Caco-2 (cell line): ENCODE measurements around the gene HTRA3. TPM values are rescaled to one million over a fixed set of nuclear protein-coding genes. Genes with fewer than 3 reads are reported as not detected.
A peak's percentile ranks its signal among the peaks of the same experiment; 100 is the strongest.

Experiments used
- BruUV-seq: library from RNA; stranded (reverse); fragments of 400-500 nt; replicated peaks from 2 replicates; lab custom pipeline; 2021; lab: Mats Ljungman, UMichigan
- CTCF ChIA-PET: fragments of 300-600 bp; sonication (Branson Sonifier 250); formaldehyde crosslinking; loops from one replicate; lab custom pipeline; 2022; ENCODE audit warnings: antibody characterized with exemption; lab: Charles Lee
- POLR2A ChIA-PET: fragments of 300-600 bp; sonication (Branson Sonifier 250); formaldehyde crosslinking; loops from one replicate; lab custom pipeline; 2022; ENCODE audit warnings: antibody characterized with exemption; lab: Charles Lee
- DNase-seq, 2 experiments: peaks; one replicate each; pipeline versions ENCODE4 v3.0.0 to v3.0.0-alpha.2; 2020 to 2022
- H3K27me3 ChIP-seq: replicated peaks from 2 replicates; pipeline ENCODE4 v1.6.0; 2011; ENCODE audit warnings: low read length; ENCODE audit not compliant: control insufficient read depth, insufficient read depth
- H3K36me3 ChIP-seq: 2 replicates; pipeline ENCODE4 v1.5.1; 2011; ENCODE audit warnings: low read length; ENCODE audit not compliant: control insufficient read depth, insufficient read depth
- H3K4me1 ChIP-seq: fragments of 250-450 bp; sonication (Bioruptor Pico); 2 replicates; pipeline ENCODE4 v1.5.1; 2020; ENCODE audit warnings: mild to moderate bottlenecking
- H3K4me3 ChIP-seq: 2 replicates; pipeline ENCODE4 v1.5.1; 2011; ENCODE audit warnings: low read depth, mild to moderate bottlenecking, control low read depth, low read length
- H3K9me3 ChIP-seq: fragments of 250-450 bp; sonication (Bioruptor Pico); 2 replicates; pipeline ENCODE4 v1.5.1; 2020; ENCODE audit warnings: mild to moderate bottlenecking, moderate library complexity
- H3K27ac Mint-ChIP-seq: one replicate; pipeline ENCODE4 v1.8.0; 2022; ENCODE audit warnings: mixed read lengths; ENCODE audit not compliant: unreplicated experiment
- H3K27me3 Mint-ChIP-seq: one replicate; pipeline ENCODE4 v1.8.0; 2022; ENCODE audit warnings: mixed read lengths; ENCODE audit not compliant: insufficient read depth, unreplicated experiment
- H3K36me3 Mint-ChIP-seq: one replicate; pipeline ENCODE4 v1.8.0; 2022; ENCODE audit warnings: mild to moderate bottlenecking, mixed read lengths; ENCODE audit not compliant: insufficient read depth, unreplicated experiment
- H3K4me1 Mint-ChIP-seq: one replicate; pipeline ENCODE4 v1.8.0; 2022; ENCODE audit warnings: low read depth, mixed read lengths; ENCODE audit not compliant: unreplicated experiment
- H3K4me3 Mint-ChIP-seq: one replicate; pipeline ENCODE4 v1.8.0; 2022; ENCODE audit warnings: mild to moderate bottlenecking, moderate library complexity, mixed read lengths; ENCODE audit not compliant: unreplicated experiment
- H3K9me3 Mint-ChIP-seq: one replicate; pipeline ENCODE4 v1.8.0; 2022; ENCODE audit warnings: mixed read lengths; ENCODE audit not compliant: unreplicated experiment
- intact Hi-C: fragments of 100-400 bp; cut with micrococcal nuclease; formaldehyde crosslinking; loops from one replicate; pipeline ENCODE4 v1.10.0; 2022; ENCODE audit not compliant: unreplicated experiment
- total RNA-seq: library from RNA; stranded (reverse); gene quantifications from 2 replicates; pipeline ENCODE4 v1.2.3, GENCODE V29; 2022
- TF ChIP-seq, protein P1 (sequence below), 2 experiments: fragments of 200-600 bp in 1 of 2; IDR thresholded peaks; 1 replicate in 1 of 2; 2 replicates in 1 of 2; pipeline versions ENCODE4 v1.5.1 to v1.8.0; 2011 to 2022; ENCODE audit warnings: antibody characterized with exemption in 1 of 2, control low read depth in 1 of 2, inconsistent platforms in 1 of 2, low read depth in 1 of 2, low read length in 1 of 2, mild to moderate bottlenecking in 1 of 2, moderate library complexity in 1 of 2; ENCODE audit not compliant: insufficient read depth in 1 of 2, severe bottlenecking in 1 of 2, unreplicated experiment in 1 of 2

Gene HTRA3
- total RNA-seq, 1 experiment from 2014 or later = 0.66 TPM

DNA sequence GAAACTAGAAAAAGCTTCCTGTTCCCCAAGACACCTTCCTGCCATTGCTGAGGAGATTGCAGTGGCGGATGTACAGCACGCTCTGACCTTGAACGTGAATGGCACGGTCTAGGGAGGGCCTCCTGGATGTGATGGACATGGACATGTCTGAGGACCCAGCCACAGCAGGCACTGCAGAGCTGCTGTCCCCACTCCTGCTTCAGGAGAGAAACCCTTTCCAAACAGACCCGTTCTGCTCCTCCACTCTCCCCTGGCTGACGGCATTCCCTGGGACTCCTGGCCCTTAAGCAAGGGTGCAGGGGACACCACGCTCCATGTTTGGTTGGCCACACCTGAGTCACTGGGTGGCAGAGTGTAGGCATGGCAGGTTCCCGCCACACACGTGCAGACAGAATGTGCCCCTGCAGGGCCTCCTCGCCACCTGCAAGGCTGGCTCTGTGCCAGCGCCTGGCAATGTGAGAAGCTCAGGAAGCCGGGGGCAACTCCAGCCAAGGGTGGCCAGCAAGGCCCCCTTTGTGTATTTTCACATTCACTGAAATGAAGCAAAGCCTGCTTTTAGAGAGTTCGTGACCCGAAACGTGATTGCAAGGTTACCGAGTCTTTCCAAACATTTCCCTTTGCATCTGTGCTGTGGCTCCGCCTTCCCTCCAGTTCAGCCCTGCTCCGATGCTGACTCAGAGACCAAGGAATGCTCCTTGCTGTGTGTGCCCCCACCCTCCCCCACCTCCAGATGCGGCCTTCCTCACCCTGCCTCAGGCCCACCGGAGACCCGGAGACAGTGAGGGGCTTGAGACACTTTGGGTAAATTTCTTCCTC lies 46.1 kb downstream of the HTRA3 start:
- Histone ChIP-seq H3K36me3 (no peaks in the 10 kb centered on the region), H3K4me1 (peaks cover 12% of the 10 kb centered on the region), H3K4me3 (no peak overlapping the region), H3K27me3 (no peaks in the 10 kb centered on the region), H3K9me3 (no peaks in the 10 kb centered on the region)
- DNase-seq = peak; percentile 56 to 60
- Mint-ChIP-seq H3K9me3 (no peaks in the 10 kb centered on the region), H3K27me3 (no peaks in the 10 kb centered on the region), H3K4me3 (no peak overlapping the region), H3K36me3 (peaks cover 5% of the 10 kb centered on the region), H3K27ac (peak overlapping the region; percentile 61), H3K4me1 (peaks cover 14% of the 10 kb centered on the region)
- BruUV-seq = no TSS peak
- ChIA-PET POLR2A (no interaction called here), CTCF (interaction anchor here (0.6 kb wide), 1 partner anchor 54 kb away, joined by 3 read pairs; no protein-coding TSS in a partner anchor)
- TF ChIP-seq, protein P1, sequence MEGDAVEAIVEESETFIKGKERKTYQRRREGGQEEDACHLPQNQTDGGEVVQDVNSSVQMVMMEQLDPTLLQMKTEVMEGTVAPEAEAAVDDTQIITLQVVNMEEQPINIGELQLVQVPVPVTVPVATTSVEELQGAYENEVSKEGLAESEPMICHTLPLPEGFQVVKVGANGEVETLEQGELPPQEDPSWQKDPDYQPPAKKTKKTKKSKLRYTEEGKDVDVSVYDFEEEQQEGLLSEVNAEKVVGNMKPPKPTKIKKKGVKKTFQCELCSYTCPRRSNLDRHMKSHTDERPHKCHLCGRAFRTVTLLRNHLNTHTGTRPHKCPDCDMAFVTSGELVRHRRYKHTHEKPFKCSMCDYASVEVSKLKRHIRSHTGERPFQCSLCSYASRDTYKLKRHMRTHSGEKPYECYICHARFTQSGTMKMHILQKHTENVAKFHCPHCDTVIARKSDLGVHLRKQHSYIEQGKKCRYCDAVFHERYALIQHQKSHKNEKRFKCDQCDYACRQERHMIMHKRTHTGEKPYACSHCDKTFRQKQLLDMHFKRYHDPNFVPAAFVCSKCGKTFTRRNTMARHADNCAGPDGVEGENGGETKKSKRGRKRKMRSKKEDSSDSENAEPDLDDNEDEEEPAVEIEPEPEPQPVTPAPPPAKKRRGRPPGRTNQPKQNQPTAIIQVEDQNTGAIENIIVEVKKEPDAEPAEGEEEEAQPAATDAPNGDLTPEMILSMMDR (IDR thresholded peaks at IDR 0.05; ENCODE audit: insufficient read depth in 1 of 2, low read depth in 1 of 2, low read length in 1 of 2, severe bottlenecking in 1 of 2, unreplicated experiment in 1 of 2) = no peak
- intact Hi-C loops = no loop called here

DNA sequence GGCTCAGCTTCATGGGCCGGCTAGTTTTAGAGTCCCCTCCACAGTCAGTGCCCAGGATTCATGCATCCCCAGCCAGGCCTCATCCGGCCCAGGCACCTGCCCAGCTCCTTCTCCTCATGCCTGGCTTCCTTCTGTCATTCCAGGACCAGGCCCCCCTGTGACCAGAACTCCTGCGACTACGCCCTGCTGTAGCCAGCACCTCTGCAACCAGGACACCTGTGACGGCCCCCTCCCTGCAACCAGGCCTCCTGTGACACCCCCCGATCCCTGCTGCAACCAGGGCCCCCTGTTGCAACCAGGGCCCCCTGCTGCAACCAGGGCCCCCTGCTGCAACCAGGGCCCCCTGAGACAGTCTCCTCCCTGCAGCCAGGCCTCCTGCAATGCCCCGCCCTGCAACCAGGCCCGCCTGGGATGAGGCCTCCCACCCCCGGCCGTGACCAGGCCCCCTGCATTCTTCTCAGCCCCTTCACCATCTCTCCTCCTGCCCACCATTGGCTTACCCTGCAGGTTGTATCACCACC lies 46.8 kb downstream of the HTRA3 start:
- H3K27me3 ChIP-seq = no peaks in the 10 kb centered on the region
- H3K36me3 ChIP-seq = no peaks in the 10 kb centered on the region
- intact Hi-C loops = no loop called here
- H3K4me1 ChIP-seq = peaks cover 12% of the 10 kb centered on the region
- Mint-ChIP-seq H3K27me3 (no peaks in the 10 kb centered on the region), H3K27ac (peak overlapping the region; percentile 61), H3K4me1 (peaks cover 14% of the 10 kb centered on the region), H3K36me3 (peaks cover 5% of the 10 kb centered on the region), H3K9me3 (no peaks in the 10 kb centered on the region), H3K4me3 (no peak overlapping the region)
- H3K4me3 ChIP-seq = no peak overlapping the region
- TF ChIP-seq, protein P1 (IDR thresholded peaks at IDR 0.05; ENCODE audit: insufficient read depth in 1 of 2, low read depth in 1 of 2, low read length in 1 of 2, severe bottlenecking in 1 of 2, unreplicated experiment in 1 of 2) = no peak
- no peaks in the 10 kb centered on the region for H3K9me3 ChIP-seq
- ChIA-PET POLR2A (no interaction called here), CTCF (interaction anchor here (0.6 kb wide), 1 partner anchor 55 kb away, joined by 3 read pairs; no protein-coding TSS in a partner anchor)
- BruUV-seq = no TSS peak
- DNase-seq = no peak

DNA sequence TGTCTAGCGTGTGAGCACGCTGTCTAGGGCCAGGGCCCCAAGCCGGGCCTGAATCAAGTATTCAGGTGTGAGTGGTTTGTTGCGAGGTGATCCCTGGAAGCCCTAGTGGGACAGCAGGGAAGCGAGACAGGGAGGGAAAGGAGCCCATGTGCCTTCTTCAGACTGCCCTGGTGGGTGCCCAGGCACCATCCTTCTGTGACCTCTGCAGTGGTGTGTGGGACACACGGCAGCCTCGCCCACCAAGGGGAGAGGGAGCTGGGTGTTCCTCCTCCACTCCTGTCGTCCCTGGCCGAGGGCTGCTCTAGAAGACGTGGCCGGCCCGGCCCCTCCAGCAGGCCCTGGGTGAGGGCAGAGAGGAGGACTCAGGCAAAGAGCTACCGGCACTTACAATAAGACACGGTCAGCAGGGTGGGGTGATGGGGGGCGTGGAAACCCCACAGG lies 47.4 kb downstream of the HTRA3 start:
- no peak overlapping the region for H3K4me3 ChIP-seq
- no TSS peak for BruUV-seq
- Mint-ChIP-seq H3K9me3 (no peaks in the 10 kb centered on the region), H3K27me3 (no peaks in the 10 kb centered on the region), H3K4me1 (peaks cover 14% of the 10 kb centered on the region), H3K27ac (peak overlapping the region; percentile 61), H3K36me3 (peaks cover 5% of the 10 kb centered on the region), H3K4me3 (no peak overlapping the region)
- ChIA-PET CTCF (no interaction called here), POLR2A (no interaction called here)
- intact Hi-C loops = no loop called here
- H3K9me3 ChIP-seq = no peaks in the 10 kb centered on the region
- H3K27me3 ChIP-seq = no peaks in the 10 kb centered on the region
- peaks cover 12% of the 10 kb centered on the region for H3K4me1 ChIP-seq
- no peak for DNase-seq
- TF ChIP-seq, protein P1 (IDR thresholded peaks at IDR 0.05; ENCODE audit: insufficient read depth in 1 of 2, low read depth in 1 of 2, low read length in 1 of 2, severe bottlenecking in 1 of 2, unreplicated experiment in 1 of 2) = no peak
- H3K36me3 ChIP-seq = no peaks in the 10 kb centered on the region
